HG02571 (cell line): ENCODE results near the gene RNF111.
"Not testable (repeated sequence)": the region's sequence is repeated elsewhere in the genome, so short reads cannot be mapped to it uniquely, and the experiment has no call there.

Experiments
- ATAC-seq: cut with Tn5 transposase; IDR thresholded peaks from one replicate; pipeline ENCODE4 v1.9.1; 2021; ENCODE audit warnings: mild to moderate bottlenecking, moderate library complexity; ENCODE audit not compliant: unreplicated experiment

The RNF111 gene

DNA sequence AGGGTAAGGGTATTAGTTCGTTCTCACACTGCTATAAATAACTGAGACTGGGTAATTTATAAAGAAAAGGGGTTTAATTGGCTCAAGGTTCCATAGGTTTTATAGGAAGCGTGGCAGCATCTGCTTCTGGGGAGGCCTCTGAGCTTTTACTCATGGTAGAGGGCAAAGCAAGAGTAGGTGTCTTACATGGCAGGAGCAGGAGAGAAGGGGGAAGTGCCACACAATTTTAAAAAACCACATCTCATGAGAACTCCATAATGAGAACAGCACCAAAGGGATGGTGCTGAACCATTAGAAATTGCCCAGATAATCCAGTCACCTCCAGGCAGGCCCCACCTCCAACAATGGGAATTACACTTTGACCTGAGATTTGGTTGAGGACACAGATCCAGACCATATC, 12.2 kb downstream of the RNF111 start:
- no peak for ATAC-seq

DNA sequence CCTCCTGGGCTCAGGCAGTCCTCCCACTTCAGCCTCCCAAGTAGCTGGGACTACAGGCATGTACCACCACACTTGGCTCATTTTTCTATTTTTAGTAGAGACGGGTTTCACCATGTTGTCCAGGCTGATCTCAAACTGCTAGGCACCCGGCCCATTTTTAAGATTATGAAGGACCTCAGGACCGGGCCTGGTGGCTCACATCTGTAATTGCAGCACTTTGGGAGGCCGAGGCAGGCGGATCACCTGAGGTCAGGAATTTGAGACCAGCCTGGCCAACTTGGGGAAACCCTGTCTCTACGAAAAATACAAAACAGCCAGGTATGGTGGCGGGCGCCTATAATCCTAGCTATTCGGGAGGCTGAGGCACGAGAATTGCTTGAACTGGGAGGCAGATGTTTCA, 12.8 kb downstream of the RNF111 start:
- ATAC-seq: not testable (repeated sequence)

DNA sequence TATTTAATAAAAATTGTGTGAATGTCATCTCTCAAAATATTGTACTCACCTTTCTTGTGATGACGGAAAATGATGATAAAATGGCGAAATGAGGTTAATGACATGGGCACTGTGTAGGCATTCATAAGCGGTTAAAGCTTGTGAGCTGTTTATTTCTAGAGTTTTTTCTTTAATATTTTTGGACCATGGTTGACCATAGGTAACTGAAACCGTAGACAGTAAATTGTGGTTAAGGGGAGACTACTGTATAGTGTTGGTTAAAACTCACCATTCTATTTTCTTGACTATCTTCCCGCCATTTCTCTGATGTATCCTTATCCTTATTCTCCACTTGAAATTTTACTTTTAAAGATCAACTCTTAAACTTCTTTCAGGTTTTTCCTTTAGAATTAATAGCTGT, 14.5 kb downstream of the RNF111 start:
- no peak for ATAC-seq

DNA sequence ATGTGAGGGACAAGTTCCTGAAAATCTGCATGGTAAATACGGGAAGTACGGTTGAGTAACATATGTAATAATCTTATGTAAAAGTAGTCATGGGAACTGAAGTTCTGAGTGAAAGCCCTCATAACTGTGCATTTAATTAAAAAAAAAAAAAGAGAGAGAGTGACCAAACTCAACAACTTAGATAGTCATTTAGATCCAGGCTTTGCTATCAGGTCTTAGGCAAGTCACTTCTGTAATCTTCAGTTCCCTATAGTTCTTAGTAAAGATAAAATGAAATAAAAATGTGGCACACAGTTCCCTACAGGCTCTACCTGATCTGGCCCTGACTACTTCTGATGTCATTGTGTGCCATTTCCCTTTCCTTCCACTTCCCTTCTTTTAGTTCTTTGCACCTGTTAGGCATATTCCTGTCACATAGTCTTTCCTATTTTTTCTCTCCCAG, 15.0 kb downstream of the RNF111 start:
- no peak for ATAC-seq

DNA sequence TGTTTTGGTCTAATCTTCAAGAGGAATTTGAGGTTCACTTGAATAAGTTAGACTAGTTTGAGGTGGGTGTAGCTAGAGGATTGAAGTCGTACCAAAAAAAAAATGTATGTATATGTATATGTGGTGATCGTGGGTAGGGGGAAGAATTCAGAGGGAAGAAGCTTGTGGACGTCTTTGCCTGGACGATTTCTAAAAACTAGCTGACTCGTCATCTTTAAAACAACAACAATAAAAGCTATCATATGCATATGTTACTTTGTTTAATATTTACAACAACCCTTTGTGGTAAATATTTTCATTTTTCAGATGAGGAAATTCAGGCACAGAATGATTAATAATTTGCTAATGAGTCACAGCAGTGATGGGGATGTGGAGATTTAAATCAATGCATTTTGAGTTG, 18.1 kb downstream of the RNF111 start:
- no peak for ATAC-seq

DNA sequence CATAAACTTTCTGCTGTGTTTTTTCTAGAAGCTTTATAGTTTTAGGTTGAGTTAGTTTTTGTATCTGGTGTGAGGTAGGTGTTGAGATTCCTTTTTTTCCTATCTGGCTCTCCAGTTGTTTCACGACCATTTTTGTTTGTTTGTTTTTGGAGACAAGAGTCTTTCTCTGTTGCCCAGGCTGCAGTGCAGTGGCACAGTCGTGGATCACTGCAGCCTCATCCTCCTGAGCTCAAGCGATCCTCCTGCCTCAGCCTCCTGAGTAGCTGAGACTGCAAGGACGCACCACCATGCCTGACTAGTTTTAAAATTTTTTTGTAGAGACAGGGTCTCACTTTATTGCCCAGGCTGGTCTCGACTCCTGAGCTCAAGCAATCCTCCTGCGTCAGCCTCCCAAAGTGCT, 20.6 kb downstream of the RNF111 start:
- no peak for ATAC-seq

DNA sequence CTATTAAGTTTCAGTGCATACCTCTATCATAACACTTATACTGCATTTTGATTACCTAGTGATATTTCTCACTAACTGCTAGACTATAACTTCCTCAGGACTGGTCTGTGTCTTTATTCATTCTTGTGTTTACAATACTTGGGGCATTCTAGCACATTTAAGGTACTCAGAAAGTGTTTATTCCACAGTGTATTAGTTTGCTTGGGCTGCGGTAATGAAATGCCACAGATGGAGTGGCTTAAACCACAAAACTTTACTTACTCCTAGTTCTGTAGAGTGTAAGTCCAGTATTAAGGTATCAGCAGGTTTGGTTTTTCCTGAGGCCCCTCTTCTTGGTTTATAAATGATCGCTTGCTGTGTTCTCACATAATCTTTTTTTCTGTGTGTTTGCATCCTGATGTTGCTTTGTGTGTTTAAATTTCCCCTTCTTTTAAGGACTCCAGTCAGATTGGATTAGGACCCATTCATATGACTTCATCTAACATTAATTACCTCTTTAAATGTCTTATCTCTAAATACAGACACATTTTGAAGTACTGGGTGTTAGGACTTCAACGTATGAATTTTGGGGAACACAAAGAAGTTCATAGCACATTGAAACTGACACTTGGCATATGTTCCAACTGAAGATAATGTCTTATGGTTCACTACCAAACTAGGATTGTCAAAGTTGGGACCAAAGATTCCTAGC, 23.9 kb downstream of the RNF111 start:
- ATAC-seq: no peak

DNA sequence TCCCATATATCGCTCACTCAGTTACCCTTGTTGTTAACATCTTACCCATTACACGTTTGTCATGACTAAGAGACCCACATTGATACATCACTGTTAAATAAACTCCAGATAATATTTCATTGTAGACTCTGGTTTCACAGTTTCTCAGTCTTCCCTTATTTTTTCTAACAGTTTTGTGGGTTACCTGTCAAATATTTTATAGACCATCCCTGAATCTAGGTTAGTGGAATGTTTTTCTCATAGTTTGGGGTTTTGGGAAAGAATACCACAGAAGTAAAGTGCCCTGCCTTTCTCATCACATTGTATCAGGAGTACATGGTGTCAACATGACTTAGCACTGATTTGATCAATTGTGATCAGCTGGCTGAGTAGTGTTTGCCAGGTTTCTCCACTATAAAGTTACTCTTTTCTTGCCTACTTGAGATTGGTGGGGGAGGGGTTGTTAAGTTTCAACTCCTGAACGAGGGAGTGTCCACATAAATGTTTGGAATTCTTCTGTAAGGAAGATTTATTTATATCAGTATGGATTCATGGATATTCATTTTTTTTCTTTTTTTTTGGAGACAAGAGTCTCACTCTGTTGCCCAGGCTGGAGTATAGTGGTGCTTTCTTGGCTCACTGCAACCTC, 25.9 kb downstream of the RNF111 start:
- ATAC-seq: no peak

DNA sequence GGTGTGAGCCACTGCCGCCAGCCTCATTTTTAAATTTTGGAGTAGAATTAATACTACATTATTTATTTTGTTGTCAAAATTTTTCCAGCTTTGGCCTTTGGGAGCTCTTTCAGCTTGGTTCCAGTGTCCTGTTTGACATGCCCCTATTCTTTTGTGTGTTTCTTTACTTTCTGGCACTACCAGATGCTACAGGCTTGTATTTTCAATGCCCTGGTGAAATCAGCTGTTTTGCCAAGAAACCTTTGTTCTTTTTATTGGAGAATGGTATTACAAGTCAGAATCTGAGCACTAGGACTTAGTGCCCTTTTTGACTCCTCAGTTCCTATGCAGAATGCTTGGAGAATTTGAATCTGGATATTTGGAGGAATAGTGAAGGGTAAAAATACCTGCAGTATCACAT, 26.6 kb downstream of the RNF111 start:
- no peak for ATAC-seq

DNA sequence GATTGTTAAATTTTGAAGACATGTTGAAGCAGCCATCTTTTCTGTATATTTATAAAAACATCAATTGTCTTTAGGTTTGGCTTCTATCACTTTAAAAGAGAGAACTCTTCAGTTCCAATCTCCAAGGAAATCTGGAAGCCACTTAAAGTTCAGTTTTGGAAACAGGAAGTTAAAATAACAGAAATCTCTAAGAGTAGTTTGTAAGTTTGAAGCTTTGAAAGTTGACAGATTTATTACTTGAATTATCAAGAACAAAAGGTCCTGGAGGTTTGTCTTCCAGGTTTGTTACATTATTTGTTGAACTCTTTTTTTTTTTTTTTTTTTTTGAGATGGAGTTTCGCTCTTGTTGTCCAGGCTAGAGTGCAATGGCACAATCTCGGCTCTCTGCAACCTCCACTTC, 30.0 kb downstream of the RNF111 start:
- ATAC-seq: no peak

DNA sequence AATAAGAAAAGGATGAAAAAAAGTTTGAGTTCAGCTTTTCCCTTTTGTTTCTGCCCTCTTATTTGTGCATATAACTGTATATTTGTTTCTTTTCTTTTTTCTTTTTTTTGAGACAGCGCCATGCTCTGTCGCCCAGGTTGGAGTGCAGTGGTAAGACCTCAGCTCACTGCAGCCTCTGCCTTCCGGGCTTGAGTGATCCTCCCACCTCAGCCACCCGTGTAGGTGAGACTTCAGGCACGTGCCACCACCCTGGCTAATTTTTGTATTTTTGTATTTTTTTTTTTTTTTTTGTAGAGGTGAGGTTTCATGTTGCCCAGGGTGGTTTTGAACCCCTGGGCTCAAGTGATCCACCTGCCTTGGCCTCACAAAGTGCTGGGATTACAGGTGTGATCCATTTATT, 31.4 kb downstream of the RNF111 start:
- ATAC-seq: no peak

DNA sequence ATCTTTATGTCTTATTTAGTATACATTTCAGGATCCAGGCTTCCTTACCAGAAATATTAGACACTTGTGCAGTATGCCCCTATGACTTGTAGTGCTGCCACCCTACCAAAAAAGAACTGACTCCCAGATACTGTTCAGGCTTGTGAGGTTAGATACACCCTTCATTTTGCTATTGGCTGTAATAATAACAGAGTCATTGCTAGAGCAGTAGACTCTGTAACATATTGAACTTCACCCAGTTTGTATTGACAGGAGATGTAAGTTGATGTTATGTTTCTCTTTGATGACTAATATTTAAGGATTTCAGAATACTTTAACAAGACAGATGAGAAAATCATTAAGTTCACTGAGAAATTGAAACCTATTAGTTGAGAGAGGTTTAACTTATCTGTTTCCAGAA, 32.9 kb downstream of the RNF111 start:
- ATAC-seq: no peak

DNA sequence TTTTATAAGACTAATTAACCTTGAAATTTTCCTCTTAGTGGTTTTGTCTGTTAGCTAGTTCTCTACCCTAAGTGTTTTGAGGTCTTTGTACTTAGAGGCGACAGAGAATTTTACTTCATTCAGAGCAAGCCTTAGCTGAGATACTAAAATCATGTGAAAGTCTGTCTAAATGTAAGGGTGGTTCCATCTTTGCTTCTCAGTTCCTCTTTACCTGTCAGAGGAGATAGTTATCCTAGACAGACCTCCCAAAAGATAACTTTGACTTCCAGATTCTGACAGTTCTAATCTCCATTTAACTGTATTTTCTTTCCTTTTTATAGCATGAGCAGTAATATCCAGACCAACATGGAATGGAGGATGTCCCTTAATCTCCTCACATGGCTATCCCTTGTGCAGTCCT, 34.7 kb downstream of the RNF111 start:
- ATAC-seq: no peak

DNA sequence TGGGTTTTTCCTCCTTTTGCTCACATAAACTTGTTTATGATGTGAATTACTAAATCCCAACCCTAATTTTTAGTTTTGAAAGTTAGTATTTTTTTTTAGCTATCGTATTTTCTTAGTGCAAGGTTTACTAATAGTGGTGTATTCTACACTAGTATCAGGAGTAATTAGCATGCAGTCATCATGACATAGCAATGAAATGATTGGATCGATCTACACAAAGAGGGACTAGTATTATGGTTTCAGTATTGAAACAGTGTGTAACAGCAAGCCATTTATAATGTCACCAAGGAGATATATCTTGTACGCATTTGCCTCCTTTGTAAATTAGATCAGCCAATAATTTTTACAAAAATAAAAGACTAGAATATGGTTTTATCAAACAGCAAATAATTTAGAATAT, 38.7 kb downstream of the RNF111 start:
- ATAC-seq: no peak

DNA sequence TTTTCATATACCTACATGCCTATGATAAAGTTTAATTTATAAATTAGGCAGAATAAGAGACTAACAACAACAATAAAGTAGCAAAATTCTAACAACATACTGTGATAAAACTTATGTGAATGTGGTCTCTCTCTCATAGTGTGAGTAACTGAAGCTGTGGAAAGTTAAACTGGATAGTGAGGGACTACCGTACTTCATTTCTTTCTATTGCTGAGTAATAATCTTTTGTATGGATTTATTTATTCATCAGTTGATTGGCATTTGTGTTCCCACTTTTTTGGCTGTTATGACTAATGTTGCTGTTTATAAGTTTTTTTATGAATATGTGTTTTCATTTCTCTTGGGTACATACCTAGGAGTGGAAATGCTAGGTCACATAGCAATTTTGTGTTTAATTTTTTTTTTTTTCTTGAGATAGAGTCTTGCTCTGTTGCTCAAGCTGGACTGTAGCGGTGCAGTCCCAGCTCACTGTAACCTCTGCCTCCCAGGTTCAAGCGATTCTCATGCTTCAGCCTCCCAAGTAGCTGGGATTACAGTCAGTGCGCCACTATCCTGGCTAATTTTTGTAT, 41.0 kb downstream of the RNF111 start:
- no peak for ATAC-seq

DNA sequence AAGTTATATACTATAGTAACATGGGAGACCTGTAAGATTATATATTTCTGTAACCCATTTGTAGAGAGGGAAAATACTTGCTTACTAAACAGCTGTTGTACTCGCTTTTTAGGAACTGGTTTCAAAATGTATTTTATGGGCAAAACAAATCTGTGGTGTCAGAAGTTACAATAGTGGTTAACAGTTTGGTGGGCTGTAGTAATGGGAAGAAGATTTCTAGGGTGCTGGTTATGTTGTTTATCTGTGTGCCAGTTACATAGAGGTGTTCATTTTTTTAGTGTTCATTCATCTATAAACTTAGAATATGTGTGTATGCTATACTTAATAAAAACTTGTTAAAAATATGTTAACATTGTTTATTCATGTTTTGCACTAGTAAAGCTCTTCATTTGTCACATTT, 42.1 kb downstream of the RNF111 start:
- no peak for ATAC-seq

DNA sequence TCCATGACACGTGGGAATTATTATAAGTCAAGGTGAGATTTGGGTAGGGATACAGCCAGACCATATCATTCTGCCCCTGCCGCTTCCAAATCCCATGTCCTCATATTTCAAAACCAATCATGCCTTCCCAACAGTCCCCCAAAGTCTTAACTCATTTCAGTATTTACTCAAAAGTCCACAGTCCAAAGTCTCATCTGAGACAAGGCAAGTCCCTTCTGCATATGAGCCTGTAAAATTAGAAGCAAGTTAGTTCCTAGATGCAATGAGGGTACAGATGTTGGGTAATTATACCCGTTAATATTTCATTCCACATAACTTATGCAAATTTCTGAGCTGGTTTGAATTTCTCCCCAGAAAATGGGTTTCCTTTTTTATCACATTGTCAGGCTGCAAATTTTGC, 47.7 kb downstream of the RNF111 start:
- ATAC-seq: no peak

DNA sequence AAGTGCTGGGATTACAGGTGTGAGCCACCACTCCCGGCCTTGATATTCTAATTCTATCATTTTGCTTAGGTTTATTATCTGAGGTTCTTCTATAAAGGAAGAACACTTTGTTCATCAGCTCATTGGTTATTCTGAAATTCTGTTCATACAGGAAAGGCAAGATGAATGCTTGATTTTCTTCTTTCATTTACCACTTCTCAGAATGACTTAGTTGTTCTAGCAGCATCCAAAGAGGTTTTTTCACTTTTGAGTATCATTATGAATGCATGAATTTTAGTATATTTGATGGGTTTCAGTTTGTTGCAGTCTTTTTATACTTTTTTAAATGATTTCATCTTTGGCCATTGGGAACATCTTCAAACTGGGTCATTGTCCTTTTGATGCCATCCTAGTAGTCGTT, 51.8 kb downstream of the RNF111 start:
- no peak for ATAC-seq

DNA sequence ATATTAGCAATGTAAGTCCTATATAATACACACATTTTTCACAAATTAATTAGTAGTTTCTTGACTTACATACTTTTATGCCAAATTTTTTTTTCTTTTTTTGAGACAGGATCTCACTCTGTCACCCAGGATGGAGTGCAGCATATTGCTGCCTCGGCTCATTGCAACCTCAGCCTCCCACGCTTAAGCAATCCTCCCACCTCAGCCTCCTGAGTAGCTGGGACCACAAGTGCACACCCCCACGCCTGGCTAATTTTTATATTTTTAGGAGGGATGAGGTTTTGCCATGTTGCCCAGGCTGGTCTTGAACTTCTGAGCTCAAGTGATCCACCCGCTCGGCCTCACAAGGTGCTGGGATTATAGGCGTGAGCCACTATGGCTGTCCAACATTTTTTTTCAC, 54.6 kb downstream of the RNF111 start:
- ATAC-seq: no peak

DNA sequence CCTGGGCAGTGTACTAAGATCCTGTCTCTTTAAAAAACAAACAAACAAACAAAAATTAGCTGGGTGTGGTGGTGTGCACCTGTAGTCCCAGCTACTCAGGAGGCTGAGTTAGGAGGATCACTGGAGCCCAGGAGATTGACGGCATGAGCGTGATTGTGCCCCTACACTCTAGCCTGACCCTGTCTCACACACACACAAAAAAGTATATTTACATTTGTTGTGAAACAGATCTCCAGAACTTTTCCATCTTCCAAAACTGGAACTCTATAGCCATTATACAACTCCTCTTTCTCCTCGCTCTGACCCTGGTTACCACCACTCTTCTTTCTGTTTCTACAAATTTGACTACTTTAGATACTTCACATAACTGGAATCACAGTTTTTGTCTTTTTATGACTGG, 61.4 kb downstream of the RNF111 start:
- ATAC-seq: no peak

DNA sequence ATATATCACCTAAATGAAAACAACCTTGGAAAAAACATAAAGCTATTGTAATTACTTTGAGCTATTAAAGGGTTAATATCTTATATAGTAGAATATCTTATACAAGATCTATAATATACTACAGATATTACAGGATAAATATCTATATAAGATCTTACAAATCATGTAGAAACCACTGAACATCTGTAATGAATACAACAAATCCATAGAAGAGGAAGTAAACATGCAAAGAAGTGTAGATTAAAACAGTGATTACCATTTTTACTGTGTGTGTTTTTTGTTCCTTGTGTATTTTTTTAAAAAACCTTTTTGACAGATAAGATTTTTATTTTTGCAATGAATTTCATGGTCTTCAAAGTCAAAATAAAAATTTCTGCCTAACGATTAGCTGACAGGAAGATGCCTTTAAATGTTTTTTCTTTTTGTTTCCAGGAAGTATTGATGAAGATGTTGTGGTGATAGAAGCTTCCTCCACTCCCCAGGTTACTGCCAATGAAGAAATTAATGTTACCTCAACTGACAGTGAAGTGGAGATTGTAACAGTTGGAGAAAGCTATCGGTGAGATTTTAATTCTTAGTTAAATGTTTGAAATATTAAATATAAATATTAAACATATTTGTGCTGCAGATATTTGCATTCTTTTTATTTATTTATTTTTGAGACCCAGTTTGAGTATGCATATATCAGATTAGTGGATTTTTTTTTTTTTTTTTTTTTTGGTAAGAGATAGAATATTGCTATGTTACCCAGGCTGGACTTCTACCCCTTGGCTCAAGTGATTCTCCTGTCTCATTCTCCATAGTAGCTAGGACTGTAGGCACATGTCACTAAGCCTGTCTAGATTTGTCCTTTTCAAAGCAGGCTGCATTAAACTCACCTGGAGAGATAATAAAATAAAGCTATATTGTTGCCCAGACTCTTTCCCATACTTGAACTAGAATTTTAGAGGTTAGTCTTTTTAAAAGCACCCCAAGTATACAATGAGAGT, 64.7 kb downstream of the RNF111 start:
- ATAC-seq: no peak
